HG02759 (cell line): ENCODE data around the gene ANK3.
A peak's percentile ranks its signal among the peaks of the same experiment; 100 is the strongest.

ENCODE experiments used
- ATAC-seq: cut with Tn5 transposase; IDR thresholded peaks from one replicate; pipeline ENCODE4 v1.9.1; 2021; ENCODE audit warnings: mild to moderate bottlenecking, moderate library complexity; ENCODE audit not compliant: unreplicated experiment

The ANK3 gene

GRCh38 chr10:60237977-60238758, 151.5 kb downstream of the ANK3 start:
- peak; percentile 44 for ATAC-seq

GRCh38 chr10:60236869-60237524, 152.7 kb downstream of the ANK3 start:
- ATAC-seq = peak; percentile 96

- ATAC-seq = no peak
Observed at GRCh38 chr10:60235001-60235400, 154.7 kb downstream of the ANK3 start.

GRCh38 chr10:60234551-60234950, 155.1 kb downstream of the ANK3 start:
- no peak for ATAC-seq

- no peak for ATAC-seq
Observed at GRCh38 chr10:60230892-60231291, 158.8 kb downstream of the ANK3 start.

- no peak for ATAC-seq
Observed at GRCh38 chr10:60224066-60224705, 165.5 kb downstream of the ANK3 start.

- no peak for ATAC-seq
Observed at GRCh38 chr10:60222047-60222446, 167.6 kb downstream of the ANK3 start.

- ATAC-seq = no peak
Observed at GRCh38 chr10:60212195-60212594, 177.5 kb downstream of the ANK3 start.

- no peak for ATAC-seq
Observed at GRCh38 chr10:60209874-60210570, 179.7 kb downstream of the ANK3 start.

- ATAC-seq = no peak
Observed at GRCh38 chr10:60208676-60209269, 180.9 kb downstream of the ANK3 start.

- ATAC-seq = no peak
Observed at GRCh38 chr10:60207894-60208293, 181.8 kb downstream of the ANK3 start.

GRCh38 chr10:60206735-60207134, 182.9 kb downstream of the ANK3 start:
- ATAC-seq = no peak

- ATAC-seq = no peak
Observed at GRCh38 chr10:60205741-60206140, 183.9 kb downstream of the ANK3 start.

GRCh38 chr10:60203993-60204618, 185.6 kb downstream of the ANK3 start:
- ATAC-seq = no peak

- ATAC-seq = no peak
Observed at GRCh38 chr10:60200682-60201053, 189.0 kb downstream of the ANK3 start.

- ATAC-seq = no peak
Observed at GRCh38 chr10:60200012-60200681, 189.5 kb downstream of the ANK3 start.

GRCh38 chr10:60197206-60197605, 192.5 kb downstream of the ANK3 start:
- ATAC-seq = no peak

- ATAC-seq = no peak
Observed at GRCh38 chr10:60194421-60194820, 195.3 kb downstream of the ANK3 start.

GRCh38 chr10:60192946-60193345, 196.7 kb downstream of the ANK3 start:
- ATAC-seq = no peak

- ATAC-seq = no peak
Observed at GRCh38 chr10:60189861-60190475, 199.7 kb downstream of the ANK3 start.
